Brain microvascular endothelial cell (primary cell): ENCODE measurements around the gene MICAL2.
A peak's percentile ranks its signal among the peaks of the same experiment; 100 is the strongest.

Source experiments
- DNase-seq: peaks from one replicate; pipeline ENCODE4 v3.0.0-alpha.2; 2020
- H3K27ac ChIP-seq: fragments of 250-450 bp; sonication (Bioruptor Pico); 2 replicates; pipeline ENCODE4 v1.5.1; 2020; ENCODE audit warnings: mild to moderate bottlenecking, moderate library complexity
- H3K27me3 ChIP-seq: fragments of 250-450 bp; sonication (Bioruptor Pico); replicated peaks from 2 replicates; pipeline ENCODE4 v1.5.1; 2020; ENCODE audit warnings: mild to moderate bottlenecking
- H3K36me3 ChIP-seq: fragments of 250-450 bp; sonication (Bioruptor Pico); replicated peaks from 2 replicates; pipeline ENCODE4 v1.5.1; 2020; ENCODE audit warnings: mild to moderate bottlenecking
- H3K4me3 ChIP-seq: 2 replicates; pipeline ENCODE4 v1.5.1; 2011; ENCODE audit warnings: low read depth, mild to moderate bottlenecking, control low read depth, low read length, moderate library complexity
- in situ Hi-C: cut with HindIII; loops from 2 replicates; pipeline ENCODE4 v1.10.0; 2017; ENCODE audit warnings: low sequenced_read_pairs, low pct_ligation_motif_present
- TF ChIP-seq, protein P1 (sequence below): IDR thresholded peaks from 2 replicates; pipeline ENCODE4 v1.5.1; 2011; ENCODE audit warnings: low read depth, mild to moderate bottlenecking, moderate library complexity, low read length, control low read depth, inconsistent platforms; ENCODE audit errors: missing control alignments

MICAL2 gene

DNA sequence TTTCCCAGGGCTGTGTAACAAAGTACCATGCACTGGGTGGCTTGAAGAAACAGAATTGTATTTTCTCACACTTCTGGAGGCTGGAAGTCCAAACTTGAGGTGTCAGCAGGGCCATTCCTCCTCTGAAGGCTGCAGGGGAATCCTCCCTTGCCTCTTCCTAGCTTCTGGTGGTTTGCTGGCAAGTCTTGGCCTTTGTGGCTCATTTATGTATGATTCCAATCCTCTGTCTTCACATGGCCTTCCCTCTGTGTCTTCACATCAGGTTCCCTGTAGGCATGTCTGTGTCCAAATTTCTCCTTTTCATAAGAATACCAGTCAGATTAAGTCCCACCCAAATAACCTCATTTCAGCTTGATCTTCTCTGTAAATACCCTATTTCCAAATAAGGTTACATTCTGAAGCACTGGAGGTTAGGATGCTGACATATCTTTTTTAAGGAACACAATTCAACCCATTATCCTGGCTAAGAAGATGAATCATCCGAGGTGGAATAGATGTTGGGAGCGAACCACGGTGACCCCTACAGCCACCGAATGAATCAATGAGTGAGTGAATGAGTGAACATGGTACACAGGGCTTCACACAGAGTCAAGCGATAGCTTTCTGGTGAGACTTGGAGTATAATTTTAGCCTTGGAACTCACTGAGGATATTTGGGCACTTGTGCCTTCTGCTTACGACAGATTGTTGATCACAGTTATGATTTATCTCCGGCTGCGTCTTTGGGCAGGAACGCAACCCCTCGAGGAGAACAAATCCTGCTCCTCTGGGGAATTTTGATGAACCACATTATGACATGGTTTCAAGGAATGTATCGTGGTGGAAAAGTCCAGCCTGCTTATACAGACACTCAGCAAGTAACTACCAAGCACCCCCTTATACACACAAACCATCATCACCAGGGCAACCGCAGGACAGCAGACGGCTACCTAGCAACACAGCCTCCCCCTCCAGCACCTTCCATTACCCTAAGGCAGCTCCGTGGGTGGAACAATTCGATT is 34.3 kb upstream of the MICAL2 start:
- in situ Hi-C loops = no loop called here
- Histone ChIP-seq H3K27me3 (no peaks in the 10 kb centered on the region), H3K27ac (peak overlapping the region; percentile 97), H3K36me3 (no peaks in the 10 kb centered on the region), H3K4me3 (no peak overlapping the region)
- TF ChIP-seq, protein P1, sequence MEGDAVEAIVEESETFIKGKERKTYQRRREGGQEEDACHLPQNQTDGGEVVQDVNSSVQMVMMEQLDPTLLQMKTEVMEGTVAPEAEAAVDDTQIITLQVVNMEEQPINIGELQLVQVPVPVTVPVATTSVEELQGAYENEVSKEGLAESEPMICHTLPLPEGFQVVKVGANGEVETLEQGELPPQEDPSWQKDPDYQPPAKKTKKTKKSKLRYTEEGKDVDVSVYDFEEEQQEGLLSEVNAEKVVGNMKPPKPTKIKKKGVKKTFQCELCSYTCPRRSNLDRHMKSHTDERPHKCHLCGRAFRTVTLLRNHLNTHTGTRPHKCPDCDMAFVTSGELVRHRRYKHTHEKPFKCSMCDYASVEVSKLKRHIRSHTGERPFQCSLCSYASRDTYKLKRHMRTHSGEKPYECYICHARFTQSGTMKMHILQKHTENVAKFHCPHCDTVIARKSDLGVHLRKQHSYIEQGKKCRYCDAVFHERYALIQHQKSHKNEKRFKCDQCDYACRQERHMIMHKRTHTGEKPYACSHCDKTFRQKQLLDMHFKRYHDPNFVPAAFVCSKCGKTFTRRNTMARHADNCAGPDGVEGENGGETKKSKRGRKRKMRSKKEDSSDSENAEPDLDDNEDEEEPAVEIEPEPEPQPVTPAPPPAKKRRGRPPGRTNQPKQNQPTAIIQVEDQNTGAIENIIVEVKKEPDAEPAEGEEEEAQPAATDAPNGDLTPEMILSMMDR = no peak
- peak; percentile 100 for DNase-seq

DNA sequence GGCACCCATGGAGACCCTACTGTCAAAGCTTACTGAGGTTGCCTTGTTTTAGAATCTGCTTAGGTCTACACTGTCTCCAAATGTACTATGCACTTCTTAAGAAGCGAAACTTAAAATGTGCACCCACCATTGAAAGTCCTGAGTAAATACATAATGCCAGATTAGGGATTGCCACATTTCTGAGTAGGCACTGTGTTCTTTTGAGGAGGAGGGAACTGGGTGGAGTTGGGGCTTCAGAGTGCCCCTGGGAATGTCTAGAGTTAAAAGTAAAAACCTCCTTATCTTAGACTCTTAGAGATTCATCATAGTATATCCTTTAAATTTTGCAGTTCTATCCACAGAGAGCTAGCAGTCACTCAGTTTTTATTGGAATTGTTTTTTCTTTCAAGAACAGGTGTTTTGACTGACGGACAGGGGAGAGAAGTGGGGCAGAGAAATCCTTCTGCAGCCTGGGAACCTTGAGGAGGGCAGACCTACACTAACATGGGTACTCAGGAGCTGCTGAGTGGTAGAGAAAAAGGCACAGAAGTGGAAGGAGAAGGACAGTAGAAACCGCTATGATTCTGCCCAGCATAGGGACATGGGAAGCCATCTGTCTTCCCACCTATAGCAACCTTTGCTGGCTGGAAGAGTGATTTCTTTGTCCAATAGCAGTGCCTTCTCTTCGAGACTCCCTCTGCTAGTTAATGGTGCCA is 33.4 kb upstream of the MICAL2 start:
- in situ Hi-C loops = no loop called here
- Histone ChIP-seq H3K27ac (peak overlapping the region; percentile 97), H3K4me3 (no peak overlapping the region)

DNA sequence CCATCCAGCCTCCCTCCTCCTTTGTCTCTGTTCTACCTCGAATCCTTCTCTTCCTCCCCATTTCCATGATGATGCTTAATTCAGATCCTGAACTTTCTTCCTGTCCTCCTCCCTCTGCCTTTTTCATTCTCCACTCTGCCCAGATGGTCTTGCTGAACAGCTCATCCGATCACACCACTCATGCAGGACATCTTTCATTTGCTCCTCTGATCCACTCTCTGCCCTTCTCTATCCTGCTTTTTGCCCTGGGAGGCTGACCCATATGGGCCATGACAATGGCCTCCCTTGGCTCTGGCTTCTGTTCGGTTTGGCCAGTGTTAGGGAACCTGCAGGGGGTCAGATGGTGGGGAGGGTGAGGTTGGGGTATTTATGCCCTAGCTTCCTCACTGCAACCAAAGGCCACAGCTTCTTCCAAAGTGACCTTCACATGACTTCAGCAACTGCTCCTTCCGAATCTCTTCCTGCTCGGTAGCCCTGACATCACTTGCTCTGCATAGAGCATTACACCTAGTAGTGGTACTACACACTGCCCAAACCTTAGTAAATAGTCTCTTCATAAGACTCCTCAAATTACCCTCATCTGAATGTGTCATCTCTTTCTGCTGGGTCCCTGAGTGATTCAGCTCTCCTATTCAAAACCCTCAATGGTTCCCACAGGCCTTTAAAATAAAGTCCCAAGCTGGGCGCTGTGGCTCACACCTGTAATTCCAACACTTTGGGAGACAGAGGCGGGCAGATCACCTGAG is 32.7 kb upstream of the MICAL2 start:
- Histone ChIP-seq H3K27me3 (no peaks in the 10 kb centered on the region), H3K4me3 (no peak overlapping the region), H3K27ac (peak overlapping the region; percentile 97), H3K36me3 (no peaks in the 10 kb centered on the region)
- DNase-seq = no peak
- in situ Hi-C loops = no loop called here
- TF ChIP-seq, protein P1 = no peak

More for the DNA sequence above, 33.4 kb upstream of the MICAL2 start:
- DNase-seq = no peak
- Histone ChIP-seq H3K27me3 (no peaks in the 10 kb centered on the region), H3K36me3 (no peaks in the 10 kb centered on the region)
- TF ChIP-seq, protein P1 = no peak

DNA sequence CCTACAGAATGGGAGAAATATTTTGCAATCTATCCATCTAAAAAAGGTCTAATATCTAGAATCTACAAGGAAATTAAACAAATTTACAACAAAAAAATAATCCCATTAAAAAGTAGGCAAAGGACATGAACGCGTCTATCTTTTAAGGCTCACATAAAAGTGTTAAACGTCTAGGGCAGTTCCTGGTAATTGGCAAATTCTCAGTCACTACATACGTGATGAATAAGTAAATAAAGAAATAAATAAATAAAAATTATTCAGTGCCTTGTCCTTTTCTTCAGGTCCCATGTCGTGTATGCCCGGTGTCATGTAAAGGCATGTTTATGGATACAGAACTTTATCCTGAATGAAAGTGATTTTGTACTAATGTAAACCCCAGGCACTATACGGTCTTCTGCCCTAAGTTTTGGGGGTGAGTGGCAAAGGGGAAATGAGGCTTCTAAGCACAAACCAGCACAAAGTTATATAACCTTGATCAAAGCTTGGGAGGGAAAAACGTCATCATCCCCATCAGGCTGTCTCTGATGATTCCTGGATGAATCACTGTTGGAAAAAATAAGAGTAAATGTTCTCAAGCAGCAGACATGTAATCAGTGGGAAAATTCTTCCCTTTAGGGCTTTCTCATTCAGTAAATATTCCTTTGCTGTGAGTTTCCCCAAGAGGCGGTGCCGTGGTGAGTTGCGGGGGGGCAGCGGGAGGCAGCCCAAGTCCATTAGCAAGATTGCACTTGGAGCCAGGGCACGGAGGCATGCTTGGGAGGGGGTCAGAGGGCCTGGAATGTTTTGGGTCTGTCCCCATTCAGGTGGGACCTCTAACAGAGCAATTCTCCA is 30.4 kb upstream of the MICAL2 start:
- in situ Hi-C loops = no loop called here
- peak overlapping the region; percentile 97 for H3K27ac ChIP-seq
- DNase-seq = peak; percentile 94
- no peak overlapping the region for H3K4me3 ChIP-seq
- no peaks in the 10 kb centered on the region for H3K36me3 ChIP-seq
- H3K27me3 ChIP-seq = no peaks in the 10 kb centered on the region
- TF ChIP-seq, protein P1 = no peak

DNA sequence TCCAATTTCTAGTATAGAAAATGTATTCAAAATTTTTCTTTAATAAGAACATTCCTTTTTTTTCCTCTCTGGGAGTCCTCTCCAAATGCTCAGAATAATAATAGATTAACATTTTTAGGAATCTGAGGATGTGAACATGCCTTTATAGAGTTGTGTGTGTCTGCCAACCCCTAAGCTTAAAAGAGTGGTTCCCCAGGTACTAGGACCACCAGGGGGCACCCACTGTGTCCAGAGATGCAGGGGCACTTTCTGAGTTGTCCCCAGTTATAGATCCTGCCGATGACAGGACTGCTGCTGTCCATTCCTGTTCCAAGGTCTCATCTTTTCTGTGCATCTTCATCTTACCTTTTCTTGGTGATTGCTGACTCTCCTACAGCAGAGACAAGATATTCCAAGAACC is 27.0 kb upstream of the MICAL2 start:
- no peaks in the 10 kb centered on the region for H3K27me3 ChIP-seq
- DNase-seq = no peak
- TF ChIP-seq, protein P1 = peak; percentile 56
- H3K36me3 ChIP-seq = no peaks in the 10 kb centered on the region
- no peak overlapping the region for H3K4me3 ChIP-seq
- H3K27ac ChIP-seq = peak overlapping the region; percentile 99
- in situ Hi-C loops = no loop called here
